ENCODE results near the gene PAF1. TPM values are rescaled to one million over a fixed set of nuclear protein-coding genes. Genes with fewer than 3 reads are reported as not detected.
"Not testable (repeated sequence)": the region's sequence is repeated elsewhere in the genome, so short reads cannot be mapped to it uniquely, and the experiment has no call there.

PAF1 gene
- total and polyA plus RNA-seq, 8 donors, result 11.3 to 41.1 (median 15.4) TPM

- intact Hi-C loops (cut with DNase I), result no loop called here
- Histone ChIP-seq H3K27me3 (no peaks in the 10 kb centered on the region), H3K27ac (peak overlapping the region; percentile 27 to 76 (median 64)), H3K4me3 (peak overlapping the region; percentile 45 to 80 (median 52)), H3K36me3 (no peaks in the 10 kb centered on the region), H3K9me3 (no peaks in the 10 kb centered on the region), H3K4me1 (peaks cover 0 to 12% (median 3%) of the 10 kb centered on the region in 3 donors)
- FAIRE-seq, result no peak
- peak in 3 of 6 donors; percentile 25 to 49 (median 46) for DNase-seq
- TF ChIP-seq CTCF (IDR thresholded peaks at IDR 0.05), result no peak
- WGBS, 2 donors, result 2 to 3% methylated on average over 17 of the region's 17 CpGs
- peak; percentile 3 to 22 (median 10) for ATAC-seq
Measured at GRCh38 chr19:39341129-39341718, 49.7 kb downstream of the PAF1 start.

GRCh38 chr19:39340156-39340555, 50.8 kb downstream of the PAF1 start:
- H3K9me3 ChIP-seq; H3K36me3 ChIP-seq; intact Hi-C loops (cut with DNase I); ATAC-seq; H3K4me1 ChIP-seq; H3K4me3 ChIP-seq; H3K27me3 ChIP-seq; FAIRE-seq; H3K27ac ChIP-seq; DNase-seq: not testable (repeated sequence)
- WGBS, 2 donors, result 82 to 88% methylated on average over 7 of the region's 7 CpGs

- WGBS, 2 donors, result 90 to 100% methylated on average over 1 of the region's 1 CpG
- no peak for TF ChIP-seq CTCF (IDR thresholded peaks at IDR 0.05)
- intact Hi-C loops (cut with DNase I), result no loop called here
- DNase-seq (no peak), ATAC-seq (no peak), FAIRE-seq (no peak)
- Histone ChIP-seq H3K27me3 (no peaks in the 10 kb centered on the region), H3K36me3 (no peaks in the 10 kb centered on the region), H3K9me3 (no peaks in the 10 kb centered on the region), H3K27ac (no peak overlapping the region), H3K4me3 (no peak overlapping the region), H3K4me1 (peaks cover 0 to 6% (median 3%) of the 10 kb centered on the region in 3 donors)
Measured at GRCh38 chr19:39339674-39340073, 51.2 kb downstream of the PAF1 start.

- Histone ChIP-seq H3K36me3 (no peaks in the 10 kb centered on the region), H3K9me3 (no peaks in the 10 kb centered on the region), H3K27ac (peak overlapping the region in 1 of 4 donors; percentile 33), H3K4me3 (no peak overlapping the region), H3K4me1 (peaks cover 0 to 6% (median 3%) of the 10 kb centered on the region in 3 donors), H3K27me3 (no peaks in the 10 kb centered on the region)
- FAIRE-seq (no peak), ATAC-seq (no peak), DNase-seq (no peak)
- intact Hi-C loops (cut with DNase I), result no loop called here
- TF ChIP-seq CTCF (IDR thresholded peaks at IDR 0.05), result no peak
- WGBS, 2 donors, result 52 to 62% methylated on average over 3 of the region's 3 CpGs
Measured at GRCh38 chr19:39336483-39336882, 54.4 kb downstream of the PAF1 start.

Small RNA genes lying within 50 kb of the gene (microRNA-seq; reads per million reads assigned to microRNA genes)
- 0 to 0.88 reads per million in 2 donors for gene MIR4530

Other genes starting within 250 kb of the PAF1 start
- gene NCCRP1, start 194.1 kb downstream of the PAF1 start, total RNA-seq, result 1 to 10 TPM; 1.6 to 8.5 (median 4.1) TPM
- gene NCCRP1, start 194.1 kb downstream of the PAF1 start, polyA plus RNA-seq, result 1 to 10 TPM in 1 of 2 donors, under 1 TPM in 1; 0.96 to 1.7 TPM
- gene SYCN, start 186.8 kb downstream of the PAF1 start, total RNA-seq, result 1,000 to 10,000 TPM; 1,282 to 3,883 (median 2,778) TPM
- gene SYCN, start 186.8 kb downstream of the PAF1 start, polyA plus RNA-seq, result 1,000 to 10,000 TPM; 1,825 to 2,558 TPM
- not detected for gene IFNL3, start 146.1 kb downstream of the PAF1 start, total RNA-seq
- not detected for gene IFNL3, start 146.1 kb downstream of the PAF1 start, polyA plus RNA-seq
- gene IFNL4, start 142.2 kb downstream of the PAF1 start, total RNA-seq, result not detected
- gene IFNL4, start 142.2 kb downstream of the PAF1 start, polyA plus RNA-seq, result under 1 TPM in 1 of 2 donors, not detected in 1; 0.09 TPM
- not detected for gene IFNL2, start 122.7 kb downstream of the PAF1 start, total RNA-seq
- not detected for gene IFNL2, start 122.7 kb downstream of the PAF1 start, polyA plus RNA-seq
- not detected for gene IFNL1, start 94.7 kb downstream of the PAF1 start, total RNA-seq
- gene IFNL1, start 94.7 kb downstream of the PAF1 start, polyA plus RNA-seq, result not detected
- 1 to 10 TPM; 1.7 to 2.3 (median 2.2) TPM for gene LRFN1, start 70.2 kb downstream of the PAF1 start, total RNA-seq
- gene LRFN1, start 70.2 kb downstream of the PAF1 start, polyA plus RNA-seq, result 1 to 10 TPM in 1 of 2 donors, under 1 TPM in 1; 0.77 to 1.6 TPM
- gene GMFG, start 55.1 kb downstream of the PAF1 start, total RNA-seq, result 10 to 100 TPM in 2 of 6 donors, 1 to 10 TPM in 4; 1.7 to 17.3 (median 5.9) TPM
- 10 to 100 TPM; 16.1 to 17.3 TPM for gene GMFG, start 55.1 kb downstream of the PAF1 start, polyA plus RNA-seq
- gene SAMD4B, start 48.7 kb downstream of the PAF1 start, total RNA-seq, result 10 to 100 TPM; 24.1 to 46.4 (median 30.8) TPM
- gene SAMD4B, start 48.7 kb downstream of the PAF1 start, polyA plus RNA-seq, result 100 to 1,000 TPM; 103 to 106 TPM
- 10 to 100 TPM; 15.2 to 23.9 (median 17.5) TPM for gene MED29, start 272 bp upstream of the PAF1 start, total RNA-seq
- 10 to 100 TPM; 13.2 to 21.0 TPM for gene MED29, start 272 bp upstream of the PAF1 start, polyA plus RNA-seq
- gene ZFP36, start 15.7 kb upstream of the PAF1 start, total RNA-seq, result 10 to 100 TPM; 20.2 to 45.6 (median 31.9) TPM
- gene ZFP36, start 15.7 kb upstream of the PAF1 start, polyA plus RNA-seq, result 100 to 1,000 TPM; 104 to 151 TPM
- gene PLEKHG2, start 21.6 kb upstream of the PAF1 start, total RNA-seq, result 10 to 100 TPM in 1 of 6 donors, 1 to 10 TPM in 5; 3.1 to 15.0 (median 7.8) TPM
- 10 to 100 TPM in 1 of 2 donors, 1 to 10 TPM in 1; 6.8 to 12.8 TPM for gene PLEKHG2, start 21.6 kb upstream of the PAF1 start, polyA plus RNA-seq
- 1,000 to 10,000 TPM in 5 of 6 donors, 100 to 1,000 TPM in 1; 920 to 1,759 (median 1,167) TPM for gene RPS16, start 44.8 kb upstream of the PAF1 start, total RNA-seq
- 1,000 to 10,000 TPM; 1,276 to 1,384 TPM for gene RPS16, start 44.8 kb upstream of the PAF1 start, polyA plus RNA-seq
- 10 to 100 TPM; 49.3 to 69.6 (median 54.0) TPM for gene SUPT5H, start 54.5 kb upstream of the PAF1 start, total RNA-seq
- 100 to 1,000 TPM; 172 to 229 TPM for gene SUPT5H, start 54.5 kb upstream of the PAF1 start, polyA plus RNA-seq
- 10 to 100 TPM; 15.2 to 27.5 (median 21.3) TPM for gene TIMM50, start 89.7 kb upstream of the PAF1 start, total RNA-seq
- 10 to 100 TPM; 38.6 to 40.4 TPM for gene TIMM50, start 89.7 kb upstream of the PAF1 start, polyA plus RNA-seq
- gene DLL3, start 107.8 kb upstream of the PAF1 start, total RNA-seq, result under 1 TPM in 1 of 6 donors, not detected in 5; 0.13 TPM
- under 1 TPM in 1 of 2 donors, not detected in 1; 0.14 TPM for gene DLL3, start 107.8 kb upstream of the PAF1 start, polyA plus RNA-seq
- not detected for gene SELENOV, start 124.0 kb upstream of the PAF1 start, total RNA-seq
- gene SELENOV, start 124.0 kb upstream of the PAF1 start, polyA plus RNA-seq, result not detected
- gene EID2B, start 141.7 kb upstream of the PAF1 start, total RNA-seq, result 1 to 10 TPM in 1 of 6 donors, under 1 TPM in 5; 0.63 to 1.1 (median 0.80) TPM
- 1 to 10 TPM; 1.3 to 3.9 TPM for gene EID2B, start 141.7 kb upstream of the PAF1 start, polyA plus RNA-seq
- 1 to 10 TPM; 3.3 to 7.5 (median 5.2) TPM for gene EID2, start 149.1 kb upstream of the PAF1 start, total RNA-seq
- 10 to 100 TPM in 1 of 2 donors, 1 to 10 TPM in 1; 6.7 to 10.8 TPM for gene EID2, start 149.1 kb upstream of the PAF1 start, polyA plus RNA-seq
- not detected for gene LGALS13, start 211.4 kb upstream of the PAF1 start, total RNA-seq
- not detected for gene LGALS13, start 211.4 kb upstream of the PAF1 start, polyA plus RNA-seq

Data from pancreas (tissue), 10 donors.